Measurements from ENCODE around the gene PRDM11.

Gene PRDM11

GRCh38 chr11:45267652-45268299, 121.3 kb downstream of the PRDM11 start:
- no peak for DNase-seq

- DNase-seq = no peak
Measured at GRCh38 chr11:45269678-45270077, 123.2 kb downstream of the PRDM11 start.

DNA sequence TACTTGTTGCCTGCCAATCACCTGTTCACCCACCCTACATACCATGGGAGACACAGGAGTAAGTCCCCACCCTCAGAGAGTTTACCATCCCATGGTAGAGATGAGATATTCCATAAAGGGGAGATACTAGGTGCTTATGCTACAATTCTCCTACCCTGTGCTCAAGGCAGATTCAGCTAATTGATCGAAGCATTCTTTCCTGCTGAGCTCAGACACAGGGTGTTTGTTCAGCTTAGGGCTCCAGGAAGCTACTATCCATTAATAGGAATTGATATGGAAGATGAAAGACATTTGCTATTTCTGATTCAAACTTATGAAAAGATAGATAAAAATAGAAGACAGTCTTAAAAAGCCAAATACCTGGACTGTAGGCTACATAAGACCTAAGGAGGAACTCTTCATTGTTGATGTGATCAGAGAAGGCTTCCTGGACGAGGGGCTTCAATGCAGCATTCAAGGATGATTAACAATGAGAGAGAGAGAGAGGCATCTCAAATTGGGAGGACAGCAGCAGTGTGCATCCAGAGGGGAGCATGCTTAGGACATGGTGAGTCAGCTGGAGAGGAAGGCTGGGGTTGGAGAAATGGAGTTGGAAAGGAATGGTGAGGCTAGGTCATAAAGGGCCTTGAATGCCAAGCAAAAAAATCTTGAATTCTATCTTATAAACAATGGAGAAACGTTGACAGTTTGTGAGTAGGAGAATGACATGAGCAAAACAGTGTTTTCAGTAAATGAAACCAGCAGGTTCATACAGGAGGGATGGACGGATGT, 124.7 kb downstream of the PRDM11 start:
- DNase-seq = no peak

- no peak for DNase-seq
Measured at GRCh38 chr11:45272701-45273100, 126.3 kb downstream of the PRDM11 start.

GRCh38 chr11:45273509-45273908, 127.1 kb downstream of the PRDM11 start:
- no peak for DNase-seq

GRCh38 chr11:45274206-45274605, 127.8 kb downstream of the PRDM11 start:
- no peak for DNase-seq

- DNase-seq = no peak
Measured at GRCh38 chr11:45275828-45276227, 129.4 kb downstream of the PRDM11 start.

DNA sequence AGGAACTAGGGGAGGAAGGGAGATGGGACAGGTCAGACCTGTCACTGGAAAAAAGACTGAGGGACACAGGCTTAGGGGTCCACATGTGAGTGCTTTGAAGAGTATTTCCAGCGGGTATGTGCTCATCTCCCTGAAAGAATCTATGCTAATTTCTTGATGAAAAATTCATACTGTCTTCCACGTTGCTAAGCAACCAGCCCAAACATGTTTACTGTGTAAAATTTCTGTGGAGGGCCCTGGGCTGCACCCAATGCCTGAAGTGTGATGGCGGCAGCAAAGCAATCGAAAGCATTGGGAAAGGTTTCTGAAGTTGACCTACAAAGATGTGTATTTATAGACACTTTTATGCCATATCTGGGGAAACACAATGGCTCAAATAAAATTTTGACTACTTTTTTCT, 132.3 kb downstream of the PRDM11 start:
- no peak for DNase-seq

DNA sequence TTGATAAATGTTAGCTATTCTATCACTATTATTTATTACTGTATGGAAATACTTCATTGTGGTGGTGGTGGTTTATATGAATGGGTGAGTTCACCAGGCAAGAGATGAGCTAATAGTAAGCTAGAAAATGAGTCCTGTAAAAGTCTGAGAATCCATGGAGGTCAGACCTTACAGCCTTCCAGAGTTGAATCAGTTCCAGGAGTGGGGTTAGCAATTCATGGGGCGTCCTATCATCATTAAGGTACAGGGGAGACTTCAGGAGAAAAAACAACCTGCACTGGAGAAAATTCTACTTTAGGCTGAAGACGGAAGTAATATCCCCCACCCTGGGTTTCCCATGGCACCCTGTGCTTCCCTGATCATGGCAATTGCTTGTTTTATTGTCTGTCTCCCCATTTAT, 133.2 kb downstream of the PRDM11 start:
- DNase-seq = no peak

- no peak for DNase-seq
Measured at GRCh38 chr11:45280449-45280848, 134.0 kb downstream of the PRDM11 start.

- no peak for DNase-seq
Measured at GRCh38 chr11:45282081-45282480, 135.6 kb downstream of the PRDM11 start.
